Aorta (tissue), 5 donors: ENCODE results near the gene AUTS2. TPM values are rescaled to one million over a fixed set of nuclear protein-coding genes. Genes with fewer than 3 reads are reported as not detected.

Experiments
- ATAC-seq: fragments of 200-7000 bp; cut with Tn5 transposase; one replicate; pipeline ENCODE4 v1.9.1; 2022; ENCODE audit warnings: moderate library complexity; ENCODE audit not compliant: low FRiP score
- DNase-seq, 2 donors: peaks; one replicate each; pipeline ENCODE4 v3.0.0-alpha.2; 2020
- H3K27ac ChIP-seq, 2 donors: one replicate each; pipeline ENCODE4 v1.5.1; 2013; ENCODE audit warnings: low read length in 2 of 2, mild to moderate bottlenecking in 2 of 2, moderate library complexity in 2 of 2, control low read depth in 1 of 2, inconsistent platforms in 1 of 2, low read depth in 1 of 2
- H3K27me3 ChIP-seq, 2 donors: one replicate each; pipeline ENCODE4 v1.6.1; 2013; ENCODE audit warnings: control low read depth in 1 of 2, low read length in 1 of 2, mild to moderate bottlenecking in 1 of 2, moderate library complexity in 1 of 2; ENCODE audit not compliant: insufficient read depth in 2 of 2, control insufficient read depth in 1 of 2
- H3K36me3 ChIP-seq, 2 donors: one replicate each; pipeline ENCODE4 v1.6.1; 2013; ENCODE audit warnings: control low read depth in 1 of 2, low read length in 1 of 2, mild to moderate bottlenecking in 1 of 2; ENCODE audit not compliant: insufficient read depth in 2 of 2, control insufficient read depth in 1 of 2
- H3K4me1 ChIP-seq, 2 donors: one replicate each; pipeline ENCODE4 v1.6.1; 2013; ENCODE audit warnings: low read length in 2 of 2, control low read depth in 1 of 2, mild to moderate bottlenecking in 1 of 2, moderate library complexity in 1 of 2; ENCODE audit not compliant: insufficient read depth in 2 of 2, control insufficient read depth in 1 of 2
- H3K4me3 ChIP-seq, 2 donors: one replicate each; pipeline ENCODE4 v1.5.1; 2013; ENCODE audit warnings: low read length in 2 of 2, control low read depth in 1 of 2, mild to moderate bottlenecking in 1 of 2
- H3K9me3 ChIP-seq: one replicate; pipeline ENCODE4 v1.6.1; 2013; ENCODE audit warnings: mild to moderate bottlenecking, low read length; ENCODE audit not compliant: control insufficient read depth
- WGBS, 2 donors: extraction: QIAGEN DNeasy Blood & Tissue Kit; methylation state at CpG; one replicate each; pipeline ENCODE4 v1.1.7; 2013; 5-methylcytosine and 5-hydroxymethylcytosine counted together
- intact Hi-C, 2 donors: fragments of 100-400 bp; cut with DNase I; formaldehyde crosslinking; loops; one replicate each; pipeline versions ENCODE4 v1.14.2 to v1.15.0; 2022
- polyA plus RNA-seq, 2 donors: library from polyadenylated mRNA; stranded (reverse); fragments of 200-250 nt; gene quantifications; one replicate each; pipeline ENCODE4 v1.2.3, GENCODE V29; 2013
- total RNA-seq, 2 donors: library from RNA; stranded (reverse); fragmentation: NEBNext Ultra II Directional; extraction: Animal tissue kit (Norgen Biotek cat#: 25700); gene quantifications; one replicate each; pipeline ENCODE4 v1.2.1, GENCODE V29; 2021
- donor health status: healthy with polysubstance abuse.
- donor health status: Bipolar disorder and iron deficiency.
- donor health status: DM: no; HTN: no; CAD: no.
- donor health status: DM: no; HTN: no; CAD: no.
- donor health status: DM: yes; HTN: yes; CAD: no.

Gene AUTS2
- total and polyA plus RNA-seq, 4 donors = 3.9 to 102 (median 57.0) TPM

- Histone ChIP-seq H3K36me3 (no peaks in the 10 kb centered on the region), H3K27ac (no peak overlapping the region), H3K27me3 (no peaks in the 10 kb centered on the region), H3K4me3 (no peak overlapping the region), H3K9me3 (no peaks in the 10 kb centered on the region), H3K4me1 (no peaks in the 10 kb centered on the region)
- ATAC-seq (no peak), DNase-seq (no peak)
- intact Hi-C loops = no loop called here
- WGBS, 2 donors = 61 to 70% methylated on average over 11 of the region's 11 CpGs
Measured at GRCh38 chr7:69678494-69679187, 80.4 kb downstream of the AUTS2 start.

DNA sequence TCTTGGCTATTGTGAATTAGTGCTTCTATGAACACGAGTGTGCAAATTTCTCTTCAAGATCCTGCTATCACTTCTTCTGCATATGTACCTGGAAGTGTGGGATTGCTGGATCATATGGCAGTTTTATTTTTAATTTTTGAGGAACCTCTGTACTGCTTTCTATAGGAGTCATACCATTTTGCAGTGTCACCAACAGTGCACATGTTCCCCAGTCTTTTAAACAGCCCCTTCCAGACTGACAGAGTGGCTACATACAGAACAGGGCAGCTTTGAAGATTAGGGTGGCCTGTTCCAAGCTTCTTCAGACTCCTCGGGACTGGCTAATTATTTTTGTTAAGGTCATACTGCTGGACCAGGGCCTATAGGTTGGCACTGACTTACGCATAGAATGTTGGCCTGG, 82.9 kb downstream of the AUTS2 start:
- Histone ChIP-seq H3K27ac (no peak overlapping the region), H3K27me3 (no peaks in the 10 kb centered on the region), H3K36me3 (no peaks in the 10 kb centered on the region), H3K9me3 (no peaks in the 10 kb centered on the region), H3K4me3 (no peak overlapping the region), H3K4me1 (peaks cover 0 to 2% of the 10 kb centered on the region in 2 donors)
- WGBS, 2 donors = 62 to 67% methylated on average over 3 of the region's 3 CpGs
- intact Hi-C loops = no loop called here
- ATAC-seq = no peak
- no peak for DNase-seq

- Histone ChIP-seq H3K4me3 (no peak overlapping the region), H3K9me3 (no peaks in the 10 kb centered on the region), H3K36me3 (no peaks in the 10 kb centered on the region), H3K27me3 (no peaks in the 10 kb centered on the region), H3K27ac (no peak overlapping the region), H3K4me1 (peaks cover 0 to 2% of the 10 kb centered on the region in 2 donors)
- intact Hi-C loops = no loop called here
- no peak for ATAC-seq
- WGBS, 2 donors = 95 to 98% methylated on average over 4 of the region's 4 CpGs
- DNase-seq = no peak
Measured at GRCh38 chr7:69682518-69682917, 84.2 kb downstream of the AUTS2 start.

DNA sequence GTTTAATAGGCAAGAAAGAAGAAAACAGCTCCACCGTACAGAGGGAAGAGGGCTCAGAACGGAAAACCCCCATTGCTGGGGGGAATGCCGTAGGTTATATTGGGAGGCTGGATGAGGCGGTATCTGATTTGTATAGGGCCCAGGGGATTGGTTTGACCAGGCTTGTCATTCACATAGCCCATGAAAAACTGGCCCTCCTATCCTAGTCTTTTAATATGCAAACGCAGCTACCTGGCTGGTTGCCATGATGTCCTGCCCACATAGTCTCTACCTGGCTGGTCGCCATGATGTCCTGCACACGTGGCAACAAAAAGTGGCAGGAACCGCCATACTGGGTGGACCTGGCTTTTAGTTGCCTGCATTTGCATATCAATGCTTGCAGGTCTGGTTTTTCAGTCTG, 84.7 kb downstream of the AUTS2 start:
- no peaks in the 10 kb centered on the region for H3K27me3 ChIP-seq
- H3K4me3 ChIP-seq = no peak overlapping the region
- H3K4me1 ChIP-seq = peaks cover 0 to 2% of the 10 kb centered on the region in 2 donors
- intact Hi-C loops = no loop called here
- H3K9me3 ChIP-seq = no peaks in the 10 kb centered on the region
- no peak for DNase-seq
- H3K36me3 ChIP-seq = no peaks in the 10 kb centered on the region
- WGBS, 2 donors = 91 to 92% methylated on average over 8 of the region's 8 CpGs
- no peak overlapping the region for H3K27ac ChIP-seq
- no peak for ATAC-seq

- no peaks in the 10 kb centered on the region for H3K9me3 ChIP-seq
- no peaks in the 10 kb centered on the region for H3K27me3 ChIP-seq
- H3K4me3 ChIP-seq = no peak overlapping the region
- H3K27ac ChIP-seq = no peak overlapping the region
- intact Hi-C loops = no loop called here
- no peaks in the 10 kb centered on the region for H3K36me3 ChIP-seq
- no peak for DNase-seq
- 93 to 96% methylated on average over 8 of the region's 8 CpGs for WGBS, 2 donors
- peaks cover 0 to 2% of the 10 kb centered on the region in 2 donors for H3K4me1 ChIP-seq
- ATAC-seq = peak; percentile 55
Measured at GRCh38 chr7:69684369-69685292, 86.4 kb downstream of the AUTS2 start.

- ATAC-seq (no peak), DNase-seq (no peak)
- WGBS, 2 donors = 39 to 41% methylated on average over 1 of the region's 1 CpG
- Histone ChIP-seq H3K4me1 (peaks cover 0 to 2% of the 10 kb centered on the region in 2 donors), H3K36me3 (no peaks in the 10 kb centered on the region), H3K9me3 (no peaks in the 10 kb centered on the region), H3K27me3 (no peaks in the 10 kb centered on the region), H3K4me3 (no peak overlapping the region), H3K27ac (no peak overlapping the region)
- intact Hi-C loops = no loop called here
Measured at GRCh38 chr7:69685293-69685631, 87.0 kb downstream of the AUTS2 start.

DNA sequence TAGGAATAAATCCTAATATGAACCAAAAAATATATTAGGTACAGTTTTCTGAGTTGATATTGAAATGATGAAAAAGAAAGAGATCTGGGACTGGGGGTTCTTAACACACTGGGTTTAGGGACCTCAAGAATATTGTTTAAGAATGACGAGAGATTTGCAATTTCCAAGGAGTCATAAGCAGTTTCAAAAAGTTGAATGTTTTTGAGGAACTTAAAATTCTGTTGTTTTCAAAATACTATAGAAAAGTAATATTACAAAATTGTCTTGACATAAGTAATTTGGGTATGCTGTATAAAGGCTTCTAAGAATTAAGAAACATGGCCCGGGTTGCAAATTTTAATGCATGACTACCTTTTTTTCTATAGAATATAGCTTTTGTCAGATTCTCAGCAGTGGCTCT, 88.1 kb downstream of the AUTS2 start:
- Histone ChIP-seq H3K4me1 (peaks cover 0 to 2% of the 10 kb centered on the region in 2 donors), H3K27ac (no peak overlapping the region), H3K27me3 (no peaks in the 10 kb centered on the region), H3K4me3 (no peak overlapping the region), H3K36me3 (no peaks in the 10 kb centered on the region), H3K9me3 (no peaks in the 10 kb centered on the region)
- DNase-seq (no peak), ATAC-seq (no peak)
- intact Hi-C loops = no loop called here
- WGBS, 2 donors = 96 to 97% methylated on average over 2 of the region's 2 CpGs

DNA sequence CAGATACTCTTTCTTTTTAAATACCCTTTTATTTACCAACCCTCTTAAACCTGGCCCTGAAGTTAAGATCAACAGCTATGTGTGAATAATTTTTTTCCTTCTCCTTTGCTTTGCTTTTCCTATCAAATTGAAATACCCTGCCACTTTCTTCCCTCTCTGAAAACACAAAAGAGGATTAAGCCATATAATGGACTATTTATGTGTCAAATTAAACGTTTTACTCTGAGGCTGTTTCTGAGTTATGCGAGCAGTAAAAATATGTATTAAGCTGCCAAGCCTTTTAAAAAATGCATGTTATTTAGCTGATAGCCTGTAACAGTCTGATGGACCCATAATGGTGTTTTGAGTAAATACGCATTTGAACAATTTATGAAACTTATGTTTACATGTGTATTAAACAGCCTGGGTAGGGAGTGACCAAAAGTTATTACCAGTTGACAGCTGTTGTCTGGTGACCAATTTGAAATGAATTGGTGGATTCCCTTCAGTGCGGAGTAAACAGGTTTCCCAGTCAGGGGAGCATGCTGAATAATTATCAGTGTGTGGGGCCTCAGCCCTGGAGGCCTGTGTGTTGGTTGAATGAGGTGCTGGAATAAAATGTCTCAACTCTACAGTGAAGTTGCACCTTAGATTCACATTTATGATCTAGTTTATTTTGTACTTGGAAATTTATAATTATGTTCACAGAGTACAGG, 89.6 kb downstream of the AUTS2 start:
- Histone ChIP-seq H3K36me3 (no peaks in the 10 kb centered on the region), H3K27me3 (no peaks in the 10 kb centered on the region), H3K9me3 (no peaks in the 10 kb centered on the region), H3K27ac (no peak overlapping the region), H3K4me1 (peaks cover 0 to 2% of the 10 kb centered on the region in 2 donors), H3K4me3 (no peak overlapping the region)
- intact Hi-C loops = no loop called here
- WGBS, 2 donors = 51 to 57% methylated on average over 4 of the region's 4 CpGs
- no peak for ATAC-seq
- no peak for DNase-seq
